ENCODE measurements around the gene LITAF. TPM values are rescaled to one million over a fixed set of nuclear protein-coding genes. Genes with fewer than 3 reads are reported as not detected.

Gene LITAF
- total RNA-seq, 2 experiments from 2014 or later, result 12.2 to 43.2 TPM

DNA sequence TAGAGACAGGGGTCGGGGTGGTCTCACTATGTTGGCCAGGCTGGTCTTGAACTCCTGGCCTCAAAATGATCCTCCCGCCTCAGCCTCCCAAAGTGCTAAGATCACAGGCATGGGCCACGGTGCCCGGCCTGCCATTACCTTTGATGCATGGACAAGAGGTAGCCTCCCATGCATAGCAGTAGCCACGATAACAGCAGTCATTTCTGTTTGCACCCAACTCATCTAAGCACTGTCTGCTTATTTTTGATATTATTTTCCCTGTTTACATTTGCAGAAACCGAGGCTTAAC lies 44.0 kb upstream of the LITAF start:
- intact Hi-C loops (cut with micrococcal nuclease; ENCODE audit: unreplicated experiment), result no loop called here
- POLR2A ChIA-PET, result interaction anchor here (0.6 to 2.0 kb wide), 4 partner anchors 12 to 102 kb away, joined by 4 to 6 read pairs (median 4); no protein-coding TSS in a partner anchor

DNA sequence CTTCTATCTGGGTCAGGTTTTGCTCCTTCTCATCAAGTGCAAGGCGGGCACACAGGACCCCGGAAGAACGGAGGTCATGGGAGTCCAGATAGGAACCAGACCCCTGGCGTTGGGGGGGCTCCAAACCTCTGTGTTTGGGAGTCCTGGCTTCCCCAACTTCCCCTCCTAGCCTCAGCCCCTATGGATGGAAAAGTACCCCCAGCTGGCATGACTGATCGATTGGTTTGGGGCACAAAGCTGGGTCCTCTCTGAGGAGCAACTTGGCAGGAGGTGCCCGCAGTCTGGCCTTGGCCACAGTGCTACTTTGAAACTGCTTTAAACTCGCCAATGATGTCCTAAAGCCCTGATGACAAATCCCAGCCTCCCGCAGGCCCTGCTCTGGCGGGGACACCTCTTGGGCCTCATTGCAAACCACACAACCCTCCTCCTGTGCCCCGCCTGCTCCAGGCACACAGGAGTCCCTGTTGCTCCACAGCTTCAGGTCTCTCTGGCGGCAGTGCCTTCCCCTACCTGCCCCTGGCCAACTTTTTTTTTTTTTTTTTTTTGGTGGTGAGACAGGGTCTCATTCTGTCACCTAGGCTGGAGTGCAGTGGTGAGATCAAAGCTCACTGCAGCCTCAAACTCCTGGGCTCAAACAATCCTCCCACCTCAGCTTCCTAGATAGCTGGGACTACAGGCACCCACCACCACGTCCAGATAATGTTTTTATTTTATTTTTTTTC lies 43.5 kb upstream of the LITAF start:
- CTCF ChIA-PET (ENCODE audit: unreplicated experiment), result interaction anchor here (0.6 to 0.8 kb wide), 2 partner anchors 11 to 93 kb away, joined by 3 to 5 read pairs; no protein-coding TSS in a partner anchor
- Histone ChIP-seq H3K4me3 (ENCODE audit: low read depth, low read length, poor library complexity, severe bottlenecking) (no peak overlapping the region), H4K20me1 (ENCODE audit: insufficient read depth, low read length) (no peaks in the 10 kb centered on the region), H2AFZ (ENCODE audit: low read length) (peak overlapping the region; percentile 5; the same call in 1 of the 2 replicates), H3K4me2 (ENCODE audit: low read length) (peak overlapping the region; percentile 61), H3K36me3 (ENCODE audit: insufficient read depth, low read length) (no peaks in the 10 kb centered on the region), H3K9me3 (ENCODE audit: low read length) (no peaks in the 10 kb centered on the region), H3K27ac (ENCODE audit: low read depth, low read length, poor library complexity, severe bottlenecking) (peak overlapping the region; percentile 69), H3K9me2 (ENCODE audit: insufficient read depth, low read length) (no peaks in the 10 kb centered on the region), H3K4me1 (ENCODE audit: insufficient read depth, low read length, poor library complexity, severe bottlenecking) (peaks cover 64% of the 10 kb centered on the region), H3K79me2 (ENCODE audit: insufficient read depth, low read depth, low read length) (no peaks in the 10 kb centered on the region)
- POLR2A ChIA-PET, result interaction anchor here (0.5 to 2.1 kb wide), 9 partner anchors 8 to 1897 kb away, joined by 3 to 8 read pairs (median 4); no protein-coding TSS in a partner anchor
- intact Hi-C loops (cut with micrococcal nuclease; ENCODE audit: unreplicated experiment), result no loop called here
- no TSS peak for BruUV-seq (replicated peaks)
- TF ChIP-seq EZH2phosphoT487 (IDR thresholded peaks at IDR 0.05; ENCODE audit: borderline replicate concordance, low read depth, low read length), result no peak
- TF ChIP-seq, protein P1, sequence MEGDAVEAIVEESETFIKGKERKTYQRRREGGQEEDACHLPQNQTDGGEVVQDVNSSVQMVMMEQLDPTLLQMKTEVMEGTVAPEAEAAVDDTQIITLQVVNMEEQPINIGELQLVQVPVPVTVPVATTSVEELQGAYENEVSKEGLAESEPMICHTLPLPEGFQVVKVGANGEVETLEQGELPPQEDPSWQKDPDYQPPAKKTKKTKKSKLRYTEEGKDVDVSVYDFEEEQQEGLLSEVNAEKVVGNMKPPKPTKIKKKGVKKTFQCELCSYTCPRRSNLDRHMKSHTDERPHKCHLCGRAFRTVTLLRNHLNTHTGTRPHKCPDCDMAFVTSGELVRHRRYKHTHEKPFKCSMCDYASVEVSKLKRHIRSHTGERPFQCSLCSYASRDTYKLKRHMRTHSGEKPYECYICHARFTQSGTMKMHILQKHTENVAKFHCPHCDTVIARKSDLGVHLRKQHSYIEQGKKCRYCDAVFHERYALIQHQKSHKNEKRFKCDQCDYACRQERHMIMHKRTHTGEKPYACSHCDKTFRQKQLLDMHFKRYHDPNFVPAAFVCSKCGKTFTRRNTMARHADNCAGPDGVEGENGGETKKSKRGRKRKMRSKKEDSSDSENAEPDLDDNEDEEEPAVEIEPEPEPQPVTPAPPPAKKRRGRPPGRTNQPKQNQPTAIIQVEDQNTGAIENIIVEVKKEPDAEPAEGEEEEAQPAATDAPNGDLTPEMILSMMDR (conservative IDR thresholded peaks at IDR 0.05; ENCODE audit: low read length), result no peak
- no peak for DNase-seq (ENCODE audit: low spot score)

More for the DNA sequence above, 44.0 kb upstream of the LITAF start:
- H3K79me2 ChIP-seq (ENCODE audit: insufficient read depth, low read depth, low read length), result no peaks in the 10 kb centered on the region
- H3K4me3 ChIP-seq (ENCODE audit: low read depth, low read length, poor library complexity, severe bottlenecking), result no peak overlapping the region
- no peak overlapping the region for H3K27ac ChIP-seq (ENCODE audit: low read depth, low read length, poor library complexity, severe bottlenecking)
- BruUV-seq (replicated peaks), result no TSS peak
- no peaks in the 10 kb centered on the region for H4K20me1 ChIP-seq (ENCODE audit: insufficient read depth, low read length)
- peaks cover 59% of the 10 kb centered on the region for H3K4me1 ChIP-seq (ENCODE audit: insufficient read depth, low read length, poor library complexity, severe bottlenecking)
- no peak overlapping the region for H3K4me2 ChIP-seq (ENCODE audit: low read length)
- H3K9me2 ChIP-seq (ENCODE audit: insufficient read depth, low read length), result no peaks in the 10 kb centered on the region
- TF ChIP-seq, protein P1 (conservative IDR thresholded peaks at IDR 0.05; ENCODE audit: low read length), result no peak
- TF ChIP-seq EZH2phosphoT487 (IDR thresholded peaks at IDR 0.05; ENCODE audit: borderline replicate concordance, low read depth, low read length), result no peak
- CTCF ChIA-PET (ENCODE audit: unreplicated experiment), result interaction anchor here (0.7 to 1.0 kb wide), 2 partner anchors 10 to 43 kb away, joined by 3 read pairs; no protein-coding TSS in a partner anchor
- no peaks in the 10 kb centered on the region for H3K9me3 ChIP-seq (ENCODE audit: low read length)
- no peak for DNase-seq (ENCODE audit: low spot score)
- H3K36me3 ChIP-seq (ENCODE audit: insufficient read depth, low read length), result no peaks in the 10 kb centered on the region
- no peak overlapping the region for H2AFZ ChIP-seq (ENCODE audit: low read length)
